Skeletal muscle cell (primary cell): Measurements from ENCODE around the gene PTCH2.
A peak's percentile ranks its signal among the peaks of the same experiment; 100 is the strongest.
"Not testable (repeated sequence)": the region's sequence is repeated elsewhere in the genome, so short reads cannot be mapped to it uniquely, and the experiment has no call there.

Experiments used
- DNase-seq: peaks from one replicate; pipeline ENCODE4 v3.0.0-alpha.2; 2010; ENCODE audit warnings: low read depth
- H3K4me3 ChIP-seq: 2 replicates; pipeline ENCODE4 v1.5.1; 2011; ENCODE audit warnings: low read depth, mild to moderate bottlenecking, control low read depth, low read length, moderate library complexity

Gene PTCH2

DNA sequence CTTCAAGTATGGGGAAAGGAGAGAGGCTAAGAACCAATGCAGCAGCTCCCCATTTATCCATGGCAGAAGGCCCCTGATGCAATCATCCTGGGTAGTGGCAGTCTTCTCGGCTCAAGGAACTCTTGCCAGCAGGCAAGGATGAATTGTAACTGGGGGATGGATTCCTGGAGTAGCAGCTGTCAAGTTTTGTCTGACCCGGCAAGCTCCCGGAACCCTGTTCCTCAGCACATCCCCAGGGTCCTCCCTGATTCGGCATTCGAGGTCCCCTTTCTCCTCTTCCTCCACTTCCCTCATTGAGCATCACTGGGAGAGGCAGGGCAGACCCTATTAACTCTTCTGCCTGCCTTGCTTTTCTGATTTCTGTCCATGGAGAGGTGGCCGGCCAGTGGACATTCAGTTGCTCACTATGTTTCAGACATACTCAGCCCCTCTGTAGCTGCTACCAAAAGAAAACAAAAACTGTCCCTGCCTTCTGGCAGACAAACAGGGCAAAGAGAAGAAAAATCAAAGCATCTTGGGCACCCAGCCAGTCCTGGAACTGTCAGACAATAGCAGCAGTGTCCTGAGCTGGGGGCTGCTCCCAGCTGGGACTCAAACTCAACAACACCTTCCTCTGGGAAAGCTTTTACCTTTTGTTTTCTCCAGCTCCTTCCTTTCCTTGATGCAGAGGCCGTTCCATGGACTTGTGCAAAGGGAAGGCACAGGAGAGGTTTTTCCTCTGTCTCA, 5.6 kb upstream of the PTCH2 start:
- no peak for DNase-seq
- no peak overlapping the region for H3K4me3 ChIP-seq

DNA sequence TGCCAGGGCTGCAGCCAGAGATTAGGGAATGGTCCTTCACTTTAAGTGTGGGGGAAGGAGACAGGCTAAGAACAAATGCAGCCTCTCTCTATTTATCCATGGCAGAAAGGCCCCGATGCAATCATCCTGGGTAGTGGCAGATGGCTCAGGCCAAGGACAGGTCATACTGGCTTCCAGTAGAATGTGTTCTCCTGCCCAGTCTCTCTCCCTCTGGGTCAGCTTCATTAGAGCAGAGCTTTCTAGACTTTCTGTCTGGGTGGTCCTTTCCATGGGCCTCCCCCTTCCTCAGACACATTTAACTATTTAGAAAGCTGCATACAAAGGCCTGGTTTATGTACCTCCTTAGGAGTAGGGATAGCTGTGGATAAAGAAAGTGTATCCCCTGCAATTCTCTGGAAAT, 4.8 kb upstream of the PTCH2 start:
- DNase-seq: no peak
- no peak overlapping the region for H3K4me3 ChIP-seq

DNA sequence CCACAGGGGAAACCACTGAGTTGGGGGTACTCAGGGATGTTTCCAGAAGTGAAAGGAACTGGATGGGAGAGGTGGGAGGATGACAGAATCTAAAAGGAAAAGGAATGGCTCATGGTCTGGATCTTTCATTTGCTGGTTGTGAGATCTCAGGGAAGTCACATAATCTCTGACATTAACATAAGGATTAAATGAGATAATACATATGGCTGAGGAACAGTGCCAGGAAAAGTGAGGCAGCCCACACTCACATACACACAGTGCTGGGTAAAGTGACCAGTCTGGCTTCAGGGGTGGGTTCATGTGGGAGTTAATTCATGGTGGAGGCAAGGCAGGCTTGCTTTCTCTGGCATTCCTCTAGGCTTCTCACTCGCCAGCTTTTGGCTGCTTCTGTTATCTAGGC, 3.9 kb upstream of the PTCH2 start:
- no peak for DNase-seq
- no peak overlapping the region for H3K4me3 ChIP-seq

DNA sequence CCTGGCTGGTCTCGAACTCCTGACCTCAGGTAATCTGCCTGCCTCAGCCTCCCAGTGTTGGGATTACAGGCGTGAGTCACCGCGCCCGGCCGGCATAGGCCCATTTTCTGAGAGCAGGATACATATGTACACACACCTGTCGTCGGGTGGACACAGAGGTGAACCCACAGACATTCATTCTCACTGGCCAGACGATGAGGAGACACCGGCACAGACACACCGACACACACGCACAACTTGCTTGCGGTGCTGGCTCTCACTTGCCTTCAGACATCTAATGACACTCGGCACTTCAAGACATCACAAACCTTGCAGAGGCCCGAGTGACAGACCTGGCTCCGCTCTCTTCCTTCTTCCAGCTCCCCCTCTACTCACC, 579 bp downstream of the PTCH2 start:
- H3K4me3 ChIP-seq: peak overlapping the region; percentile 60

DNA sequence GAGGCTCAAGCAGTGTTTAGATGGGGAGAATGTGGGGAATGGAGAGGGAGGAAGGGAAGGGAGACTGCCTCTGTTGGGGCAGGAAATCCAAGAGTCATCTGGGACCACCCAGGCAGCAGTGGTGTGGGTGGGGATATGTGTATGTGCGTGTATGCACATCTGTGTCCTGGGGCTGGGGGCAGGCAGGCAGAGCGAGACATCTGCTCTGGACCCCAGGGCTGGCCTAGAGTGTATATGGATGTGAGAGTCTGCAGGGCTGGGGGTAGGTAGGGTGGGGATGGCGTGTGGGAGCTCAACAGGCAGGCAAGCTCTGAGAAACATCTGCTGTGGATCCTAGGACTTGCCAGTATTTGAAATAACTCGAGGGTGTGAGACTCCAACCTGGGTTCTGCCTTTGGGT, 3.5 kb downstream of the PTCH2 start:
- H3K4me3 ChIP-seq: no peak overlapping the region
- DNase-seq: no peak

More for the DNA sequence above, 579 bp downstream of the PTCH2 start:
- no peak for DNase-seq

DNA sequence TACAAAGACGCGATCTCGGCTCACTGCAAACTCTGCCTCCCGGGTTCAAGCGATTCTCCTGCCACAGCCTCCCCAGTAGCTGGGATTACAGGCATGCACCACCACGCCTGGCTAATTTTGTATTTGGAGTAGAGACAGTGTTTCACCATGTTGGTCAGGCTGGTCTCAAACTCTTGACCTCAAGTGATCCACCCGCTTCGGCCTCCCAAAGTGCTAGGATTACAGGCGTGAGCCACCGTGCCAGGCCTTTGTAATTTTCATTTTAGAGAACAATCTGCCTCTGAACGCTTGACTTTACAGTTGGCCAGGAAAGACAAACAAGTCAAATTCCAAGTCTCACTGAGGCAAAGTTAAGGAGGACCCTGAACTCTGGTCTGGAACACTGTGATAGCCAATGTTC, 4.8 kb downstream of the PTCH2 start:
- DNase-seq: not testable (repeated sequence)

DNA sequence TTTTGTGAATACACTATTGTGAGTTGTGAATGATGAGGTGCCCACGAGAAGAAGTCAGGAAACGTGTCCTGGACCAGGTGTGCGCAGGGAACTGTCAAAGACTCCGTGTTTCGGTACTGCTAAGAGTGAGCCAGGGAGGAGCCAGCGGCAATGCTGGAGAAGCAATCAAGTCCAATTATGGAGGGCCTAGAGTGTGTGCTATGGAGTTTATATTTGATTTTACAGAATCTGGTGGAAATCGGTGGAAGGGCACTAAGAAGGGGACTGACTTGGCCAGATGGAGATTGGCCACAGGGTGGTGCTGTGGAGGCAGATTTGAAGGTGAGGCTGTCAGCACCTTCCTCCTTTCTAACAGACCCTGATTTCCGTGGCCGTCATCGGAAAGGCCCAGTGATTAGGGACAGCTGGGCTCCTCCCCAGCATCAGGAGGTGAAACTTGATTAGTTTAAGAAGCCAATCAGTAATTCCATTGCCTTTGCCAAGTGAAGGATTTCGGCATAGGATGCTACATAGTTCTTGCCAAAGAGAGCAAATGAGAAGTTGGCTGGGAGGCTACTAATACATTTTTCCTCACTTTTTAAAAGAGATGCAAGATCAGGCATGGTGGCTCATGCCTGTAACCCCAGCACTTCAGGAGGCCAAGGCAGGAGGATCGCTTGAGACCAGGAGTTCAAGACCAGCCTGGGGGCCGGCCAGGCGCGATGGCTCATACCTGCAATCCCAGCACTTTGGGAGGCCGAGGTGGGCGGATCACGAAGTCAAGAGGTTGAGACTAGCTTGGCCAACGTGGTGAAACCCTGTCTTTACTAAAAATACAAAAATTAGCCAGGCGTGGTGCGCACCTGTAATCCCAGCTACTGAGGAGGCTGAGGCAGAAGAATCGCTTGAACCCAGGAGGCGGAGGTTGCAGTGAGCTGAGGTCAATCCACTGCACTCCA, 7.0 kb downstream of the PTCH2 start:
- no peak overlapping the region for H3K4me3 ChIP-seq

More for the DNA sequence above, 4.8 kb downstream of the PTCH2 start:
- not testable (repeated sequence) for H3K4me3 ChIP-seq

DNA sequence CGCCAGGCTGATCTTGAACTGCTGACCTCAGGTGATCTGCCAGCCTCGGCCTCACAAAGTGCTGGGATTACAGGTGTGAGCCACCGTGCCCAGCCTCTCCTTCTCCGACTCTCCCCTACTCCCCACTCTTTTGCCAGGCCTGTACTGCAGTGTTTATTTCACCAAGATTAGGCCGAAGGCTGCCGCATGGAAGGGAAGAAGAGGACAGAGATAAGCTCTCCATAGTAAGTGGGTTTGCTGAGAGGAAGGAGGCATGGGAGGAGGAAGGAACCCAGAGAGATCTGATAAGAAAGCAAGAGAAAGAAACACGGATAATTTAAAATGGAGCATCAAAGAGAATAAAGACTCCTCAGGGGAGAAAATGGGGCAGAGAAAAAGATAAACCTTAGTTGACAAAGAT, 8.7 kb downstream of the PTCH2 start:
- DNase-seq: no peak
- no peak overlapping the region for H3K4me3 ChIP-seq

More for the DNA sequence above, 7.0 kb downstream of the PTCH2 start:
- peak; percentile 27 for DNase-seq

DNA sequence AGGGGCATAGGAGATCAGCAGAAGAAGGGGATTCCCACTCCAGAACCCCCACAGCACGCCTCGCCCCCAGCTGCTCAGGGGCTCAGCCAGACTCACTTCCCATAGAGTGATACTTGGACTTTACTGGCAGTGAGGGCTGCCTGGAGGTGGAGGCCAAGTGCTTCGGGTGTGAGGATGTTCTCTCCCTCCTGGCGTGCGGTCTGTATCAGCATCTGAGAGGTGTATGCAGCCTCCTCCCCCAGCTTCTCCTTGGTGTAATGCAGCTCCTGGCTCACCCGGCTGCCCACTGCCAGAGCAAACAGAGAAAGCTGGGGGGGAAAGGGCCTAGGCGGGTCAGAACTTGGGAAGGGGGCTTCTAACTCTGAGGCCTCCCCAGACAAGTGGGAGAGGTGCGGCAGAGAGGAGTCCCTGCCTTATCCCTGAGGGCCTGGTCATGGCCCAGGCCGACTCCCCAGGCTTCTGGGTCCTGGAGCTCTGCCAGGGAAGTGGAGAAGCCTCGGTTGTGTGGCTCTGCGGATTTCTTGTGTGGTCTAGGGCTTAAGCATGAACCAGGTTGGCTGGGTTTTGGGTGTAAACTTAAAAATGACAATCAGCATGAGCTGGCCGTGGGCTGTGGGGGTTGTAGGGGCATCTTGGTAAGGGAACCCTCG, 10.9 kb downstream of the PTCH2 start:
- no peak for DNase-seq

DNA sequence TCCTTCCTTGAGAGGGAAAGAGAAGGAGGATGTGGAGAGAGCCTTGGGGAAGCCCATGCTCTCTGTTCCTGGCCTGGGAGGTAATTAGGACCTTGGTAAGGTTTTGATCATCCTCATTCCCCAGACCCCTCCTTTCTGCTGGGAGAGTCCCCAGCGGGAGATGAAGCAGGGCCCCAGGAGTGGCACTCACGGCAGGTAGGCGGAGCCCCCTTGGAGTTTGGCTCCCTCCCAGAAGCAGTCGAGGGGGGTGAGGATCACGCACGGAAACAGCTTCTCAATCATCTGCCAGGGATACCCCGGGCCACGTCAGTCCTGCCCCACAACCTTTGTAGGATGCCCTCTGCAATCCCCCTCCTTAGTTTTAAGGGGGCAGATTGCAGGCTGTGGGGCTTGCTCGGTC, 11.5 kb downstream of the PTCH2 start:
- no peak overlapping the region for H3K4me3 ChIP-seq
- no peak for DNase-seq

More for the DNA sequence above, 10.9 kb downstream of the PTCH2 start:
- no peak overlapping the region for H3K4me3 ChIP-seq

DNA sequence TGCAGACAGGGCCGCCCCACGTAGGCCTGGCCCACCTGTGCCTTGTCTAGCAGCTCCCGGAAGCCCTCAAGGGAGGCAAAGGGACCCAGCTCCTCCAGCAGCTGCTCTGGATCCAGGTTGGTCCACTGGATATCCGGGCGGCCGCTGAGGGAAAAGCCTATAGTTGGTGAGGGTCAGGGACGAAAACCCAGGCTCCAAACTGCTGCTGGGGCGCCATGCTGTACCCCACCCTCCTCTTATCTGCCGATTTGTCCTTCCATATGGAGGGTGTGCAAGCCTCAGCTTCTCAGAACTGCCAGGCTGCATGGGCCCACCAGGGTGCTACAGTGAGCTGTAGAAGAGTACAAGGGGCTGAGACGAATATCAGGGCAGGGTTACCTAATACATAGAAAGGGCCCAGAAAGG, 12.2 kb downstream of the PTCH2 start:
- H3K4me3 ChIP-seq: no peak overlapping the region
- DNase-seq: no peak

DNA sequence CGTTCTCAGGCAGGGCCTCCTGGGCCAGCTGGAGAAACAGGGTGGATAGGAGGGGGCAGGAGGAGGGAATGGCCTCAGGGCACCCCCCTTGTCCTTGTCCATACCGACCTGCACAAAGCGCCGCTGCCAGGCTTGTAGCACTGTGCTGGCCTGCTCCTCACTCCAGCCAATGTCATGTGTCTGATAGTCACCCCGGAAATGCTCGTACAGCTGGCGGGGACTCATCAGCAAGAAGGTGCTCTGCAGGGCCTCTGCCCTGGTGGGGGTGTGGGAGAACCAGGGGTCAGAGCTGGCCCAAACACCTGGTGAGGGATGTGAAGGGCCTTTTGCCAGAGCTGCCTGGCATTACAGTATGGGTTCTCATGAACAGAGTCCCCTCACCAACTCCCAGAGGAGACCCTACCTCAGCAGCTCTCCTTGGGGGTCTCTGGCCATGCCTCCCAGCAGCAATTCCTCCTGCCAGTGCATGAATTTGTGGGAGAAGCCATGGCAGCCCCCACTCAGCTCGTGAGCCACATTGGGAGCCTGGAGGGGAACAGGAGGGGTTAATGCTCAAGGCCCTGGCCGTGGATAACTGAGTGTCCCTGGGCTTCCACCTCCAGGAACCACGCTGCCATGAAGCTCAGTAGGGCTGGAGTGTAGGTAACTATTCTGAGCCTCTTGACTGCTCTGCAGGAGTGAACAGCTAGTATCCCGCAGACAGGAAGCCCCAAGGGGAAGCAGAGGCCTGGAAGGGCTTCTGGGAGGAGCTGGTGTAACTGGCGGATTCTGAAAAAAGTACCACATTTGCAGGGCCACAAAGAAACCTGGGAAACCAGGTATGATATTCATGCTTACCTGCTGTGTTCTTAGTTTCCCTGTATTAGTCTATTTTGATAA, 13.3 kb downstream of the PTCH2 start:
- no peak overlapping the region for H3K4me3 ChIP-seq
- no peak for DNase-seq

DNA sequence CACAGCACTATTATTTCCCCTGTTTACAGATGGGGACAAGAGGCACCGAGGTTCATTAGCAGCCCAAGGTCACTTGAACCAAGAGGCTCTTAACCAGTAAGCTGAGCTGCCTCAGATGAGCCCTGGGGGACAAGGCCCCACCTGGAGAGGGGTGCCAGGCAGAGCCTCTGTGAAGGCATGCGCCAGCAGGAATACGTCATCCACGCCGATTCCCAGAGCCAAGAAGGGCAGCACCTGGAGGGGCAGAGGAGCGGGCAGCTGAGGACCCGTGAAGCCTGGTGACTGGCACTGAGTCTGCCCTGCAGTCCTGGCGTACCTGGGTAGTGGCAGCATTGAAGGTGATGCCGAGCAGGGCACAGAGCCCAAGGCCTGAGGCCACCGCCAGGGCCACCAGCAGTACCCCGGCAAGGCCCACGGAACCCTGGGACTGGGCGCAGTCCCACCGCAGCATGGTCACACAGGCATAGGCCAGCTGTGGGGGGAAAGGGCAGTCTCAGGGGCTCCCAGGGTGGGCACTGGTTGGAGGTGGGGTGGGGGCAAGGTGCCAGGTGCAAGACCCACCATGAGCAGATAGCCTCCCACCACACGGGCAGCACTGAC, 14.1 kb downstream of the PTCH2 start:
- no peak for DNase-seq
- H3K4me3 ChIP-seq: no peak overlapping the region

DNA sequence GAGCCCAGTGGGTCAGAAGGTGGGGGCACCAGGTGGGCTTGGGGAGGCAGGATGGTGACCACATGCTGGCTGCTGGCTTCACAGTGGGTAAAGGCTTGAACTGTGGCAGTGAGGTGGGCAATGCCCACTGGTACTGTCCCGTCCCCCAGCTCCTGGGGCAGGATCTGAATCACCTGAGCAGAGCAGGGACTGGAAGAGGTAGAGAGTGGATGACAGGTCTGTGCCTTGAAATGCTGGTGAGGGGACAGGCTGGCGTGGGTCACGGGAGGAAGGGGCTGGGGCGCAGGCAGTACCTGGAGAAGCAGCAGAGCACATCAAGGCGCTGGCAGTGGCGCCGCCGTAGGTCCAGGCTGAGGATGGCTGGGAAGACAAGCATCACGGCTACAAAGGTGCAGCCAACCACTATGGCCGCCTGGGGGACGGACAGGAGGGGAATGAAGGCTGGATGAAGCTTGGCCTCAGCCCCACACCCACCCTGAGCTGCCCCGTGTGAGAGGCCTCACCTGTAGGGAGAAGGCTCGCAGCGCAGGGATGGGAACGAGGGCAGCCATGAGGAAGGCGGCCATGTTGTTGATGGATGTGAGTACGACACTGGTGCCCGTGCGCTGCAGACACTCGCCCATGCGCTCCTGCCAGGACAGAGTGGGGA, 14.9 kb downstream of the PTCH2 start:
- no peak for DNase-seq
- no peak overlapping the region for H3K4me3 ChIP-seq

DNA sequence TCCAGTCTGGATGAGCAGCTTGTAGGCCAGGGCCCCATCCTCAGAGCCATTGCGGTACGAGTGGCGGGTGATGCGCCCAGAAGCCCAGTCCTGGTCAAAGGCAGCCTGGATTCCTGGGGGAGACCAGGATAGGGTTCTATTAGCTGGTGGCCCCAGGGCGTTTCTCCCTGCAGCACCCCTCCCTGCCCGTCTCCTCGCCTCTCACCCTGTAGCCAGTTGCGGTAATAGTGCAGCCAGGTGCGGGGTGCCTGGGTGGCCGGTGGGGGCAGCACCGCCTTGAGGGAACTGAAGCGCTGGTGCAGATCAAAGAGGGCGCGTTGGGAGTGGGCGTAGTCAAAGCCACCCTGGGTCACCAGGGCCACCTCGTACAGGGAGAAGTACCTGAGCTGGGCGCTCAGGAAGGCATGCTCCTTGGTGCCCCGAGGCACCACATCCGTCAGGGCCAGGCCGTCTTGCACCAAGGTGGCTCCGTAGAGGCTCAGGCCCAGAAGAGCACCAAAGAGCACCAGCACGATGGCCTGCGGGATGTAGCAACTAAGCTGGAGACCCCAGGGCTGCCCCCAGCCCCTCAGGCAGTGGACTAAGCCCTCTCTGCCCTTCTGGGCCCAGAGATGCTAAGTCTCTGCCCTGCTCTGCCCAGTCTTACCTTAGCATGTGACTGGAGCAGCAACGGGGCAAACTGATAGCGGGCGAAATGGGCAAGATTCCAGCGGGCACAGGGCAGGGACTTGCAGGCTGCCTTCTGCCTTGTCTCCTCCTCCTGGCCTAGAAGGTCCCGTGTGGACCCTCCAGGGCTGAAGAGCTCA, 15.7 kb downstream of the PTCH2 start:
- H3K4me3 ChIP-seq: no peak overlapping the region
- DNase-seq: no peak

DNA sequence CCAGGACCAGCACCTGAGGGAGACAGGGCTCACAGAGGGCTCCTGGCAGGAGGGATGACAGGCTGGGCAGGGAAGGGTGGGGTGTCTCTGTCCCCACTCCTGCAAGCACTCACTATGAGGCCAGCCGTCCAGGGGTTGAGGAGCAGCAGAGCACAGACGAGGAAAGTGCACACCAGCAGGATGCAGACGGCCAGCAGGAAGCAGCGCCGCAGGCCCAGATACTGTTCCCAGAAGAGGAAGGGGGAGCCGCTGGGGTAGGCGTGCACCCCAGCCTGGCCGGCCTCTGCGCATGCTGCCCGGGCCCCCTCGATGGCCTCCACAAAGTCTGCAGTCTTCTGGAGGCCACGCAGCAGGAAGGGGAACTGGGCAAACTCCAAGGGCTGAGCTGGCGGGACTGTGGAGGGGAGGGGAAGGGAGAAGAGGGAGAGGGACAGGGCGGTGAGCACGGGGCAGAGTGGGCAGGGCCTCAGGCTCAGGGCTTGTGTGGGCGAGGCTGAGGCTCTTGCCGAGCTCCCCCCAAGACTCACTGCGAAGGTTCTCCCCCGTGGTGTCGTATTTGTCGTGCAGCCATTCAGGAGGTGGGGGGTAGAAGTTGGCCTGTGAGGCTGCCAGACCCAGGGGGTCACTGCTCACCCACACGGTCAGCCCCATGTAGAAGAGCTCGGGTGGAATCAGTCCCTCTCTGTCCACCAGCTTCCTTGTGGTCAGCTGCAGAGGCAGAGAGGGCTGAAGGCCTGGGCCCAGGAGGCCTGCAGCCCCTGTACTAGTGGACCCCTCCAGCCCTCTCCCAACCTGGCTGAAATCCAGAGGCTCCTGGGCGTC, 16.5 kb downstream of the PTCH2 start:
- no peak overlapping the region for H3K4me3 ChIP-seq

DNA sequence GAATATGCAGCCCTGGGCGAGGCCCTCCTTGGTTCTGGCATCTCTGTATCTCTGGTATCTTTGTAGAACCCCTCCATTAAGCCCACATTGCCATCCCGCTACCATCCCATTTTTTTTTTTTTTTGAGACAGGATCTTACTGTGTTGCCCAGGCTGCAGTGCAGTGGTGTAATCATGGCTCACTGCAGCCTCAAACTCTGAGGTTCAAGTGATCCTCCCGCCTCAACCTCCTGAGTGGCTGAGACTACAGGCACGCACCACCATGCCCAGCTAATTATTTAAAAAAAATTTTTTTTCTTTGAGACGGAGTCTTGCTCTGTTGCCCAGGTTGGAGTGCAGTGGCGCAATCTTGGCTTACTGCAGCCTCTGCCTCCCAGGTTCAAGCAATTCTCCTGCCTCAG, 18.7 kb downstream of the PTCH2 start:
- not testable (repeated sequence) for H3K4me3 ChIP-seq

More for the DNA sequence above, 16.5 kb downstream of the PTCH2 start:
- no peak for DNase-seq

More for the DNA sequence above, 18.7 kb downstream of the PTCH2 start:
- not testable (repeated sequence) for DNase-seq
